Lung (tissue), 12 donors: ENCODE data around the gene PCSK6. TPM values are rescaled to one million over a fixed set of nuclear protein-coding genes. Genes with fewer than 3 reads are reported as not detected.

Experiments
- ATAC-seq: fragments of 200-7000 bp; cut with Tn5 transposase; one replicate; pipeline ENCODE4 v1.9.1; 2020; ENCODE audit warnings: moderate number of reproducible peaks; ENCODE audit not compliant: insufficient read depth, low FRiP score
- DNase-seq, 3 donors: peaks; one replicate each; pipeline ENCODE4 v3.0.0-alpha.2; 2013 to 2017
- H3K27ac ChIP-seq, 2 donors: one replicate each; pipeline ENCODE4 v1.5.1; 2013; ENCODE audit warnings: mild to moderate bottlenecking in 2 of 2, moderate library complexity in 2 of 2, control low read depth in 1 of 2, inconsistent platforms in 1 of 2, low read depth in 1 of 2, low read length in 1 of 2
- H3K27me3 ChIP-seq, 3 donors: one replicate each; pipeline ENCODE4 v1.5.1; 2013; ENCODE audit warnings: low read length in 2 of 3; ENCODE audit not compliant: control insufficient read depth in 3 of 3, insufficient read depth in 3 of 3
- H3K36me3 ChIP-seq, 4 donors: one replicate each; pipeline ENCODE4 v1.5.1; 2013; ENCODE audit warnings: low read length in 4 of 4, mild to moderate bottlenecking in 1 of 4, moderate library complexity in 1 of 4; ENCODE audit not compliant: control insufficient read depth in 4 of 4, insufficient read depth in 4 of 4
- H3K4me1 ChIP-seq, 5 donors: one replicate each; pipeline ENCODE4 v1.5.1; 2013; ENCODE audit warnings: low read length in 5 of 5, mild to moderate bottlenecking in 2 of 5, moderate library complexity in 1 of 5; ENCODE audit not compliant: control insufficient read depth in 5 of 5, insufficient read depth in 5 of 5
- H3K4me3 ChIP-seq: one replicate; pipeline ENCODE4 v1.5.1; 2013; ENCODE audit warnings: mild to moderate bottlenecking, control low read depth, moderate library complexity
- H3K9ac ChIP-seq, 2 donors: one replicate each; pipeline ENCODE4 v1.5.1; 2013; ENCODE audit warnings: low read length in 2 of 2, control low read depth in 1 of 2; ENCODE audit not compliant: insufficient read depth in 1 of 2
- H3K9me3 ChIP-seq, 4 donors: one replicate each; pipeline ENCODE4 v1.5.1; 2013; ENCODE audit warnings: low read length in 3 of 4, mild to moderate bottlenecking in 1 of 4, moderate library complexity in 1 of 4; ENCODE audit not compliant: control insufficient read depth in 4 of 4, insufficient read depth in 3 of 4
- CTCF ChIP-seq: IDR thresholded peaks from 2 replicates; pipeline ENCODE4 v1.5.1; 2012; ENCODE audit warnings: mild to moderate bottlenecking; ENCODE audit errors: control extremely low read depth, extremely low read depth
- WGBS, 2 donors: extraction: QIAGEN DNeasy Blood & Tissue Kit; methylation state at CpG; one replicate each; pipeline ENCODE4 v1.1.7; 2013; 5-methylcytosine and 5-hydroxymethylcytosine counted together
- polyA plus RNA-seq, 2 donors: library from polyadenylated mRNA; stranded (reverse); fragments of 200-250 nt; gene quantifications; one replicate each; pipeline ENCODE4 v1.2.1, GENCODE V29; 2013
- total RNA-seq, 2 donors: library from RNA; depleted of rRNA in 1 of 2; stranded (reverse); fragments of >200 nt in 1 of 2; gene quantifications; one replicate each; pipeline ENCODE4 v1.2.1, GENCODE V29; 2014 to 2021
- donor health status: control.
- donor health status: control.
- donor health status: Bipolar disorder and iron deficiency.
- donor health status: healthy.
- donor health status: DM: yes; HTN: yes; CAD: no.

Gene PCSK6
- total and polyA plus RNA-seq, 4 donors: 4.6 to 41.0 (median 8.4) TPM

DNA sequence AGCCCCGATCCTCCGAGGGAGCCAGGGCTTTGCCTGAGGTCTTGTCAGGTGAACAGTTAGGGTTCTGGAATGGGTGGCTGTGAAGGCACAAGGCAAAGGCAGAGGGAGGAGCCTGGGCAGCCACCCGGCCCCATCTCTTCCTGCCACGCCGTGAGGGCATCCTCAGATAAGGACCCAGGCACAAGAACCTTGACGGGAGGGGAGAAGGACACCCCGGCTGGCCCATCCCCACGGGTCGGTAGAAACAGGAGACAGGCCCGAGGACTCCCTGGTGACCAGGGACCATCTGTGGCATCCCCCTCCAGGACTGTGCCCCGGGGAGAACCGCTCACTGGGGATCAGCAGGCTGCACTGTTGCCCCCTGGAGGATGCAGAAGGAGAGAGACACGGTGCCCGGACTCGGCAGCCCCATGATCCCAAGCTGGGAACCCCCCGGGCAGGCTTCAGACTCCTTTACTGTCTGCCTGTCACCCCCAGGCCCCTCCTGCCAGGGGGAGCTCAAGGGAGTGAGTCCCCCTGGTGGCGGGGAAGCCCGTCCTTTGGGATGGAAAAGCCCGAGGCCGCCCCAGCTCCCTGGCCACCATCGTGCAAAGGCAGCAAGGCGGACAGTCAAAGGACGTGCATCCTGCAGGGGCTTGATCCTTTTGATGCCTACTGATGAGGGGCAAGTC is 12.3 kb upstream of the PCSK6 start:
- no peak overlapping the region for H3K27ac ChIP-seq
- H3K4me1 ChIP-seq: peaks cover 0 to 7% (median 0%) of the 10 kb centered on the region in 5 donors
- TF ChIP-seq CTCF: no peak
- no peak overlapping the region for H3K9ac ChIP-seq
- peak; percentile 28 for ATAC-seq
- no peaks in the 10 kb centered on the region for H3K9me3 ChIP-seq
- H3K4me3 ChIP-seq: no peak overlapping the region
- H3K27me3 ChIP-seq: no peaks in the 10 kb centered on the region
- WGBS, 2 donors: 14 to 21% methylated on average over 23 of the region's 23 CpGs
- DNase-seq: peak; percentile 38 to 51 (median 43)
- no peaks in the 10 kb centered on the region for H3K36me3 ChIP-seq

DNA sequence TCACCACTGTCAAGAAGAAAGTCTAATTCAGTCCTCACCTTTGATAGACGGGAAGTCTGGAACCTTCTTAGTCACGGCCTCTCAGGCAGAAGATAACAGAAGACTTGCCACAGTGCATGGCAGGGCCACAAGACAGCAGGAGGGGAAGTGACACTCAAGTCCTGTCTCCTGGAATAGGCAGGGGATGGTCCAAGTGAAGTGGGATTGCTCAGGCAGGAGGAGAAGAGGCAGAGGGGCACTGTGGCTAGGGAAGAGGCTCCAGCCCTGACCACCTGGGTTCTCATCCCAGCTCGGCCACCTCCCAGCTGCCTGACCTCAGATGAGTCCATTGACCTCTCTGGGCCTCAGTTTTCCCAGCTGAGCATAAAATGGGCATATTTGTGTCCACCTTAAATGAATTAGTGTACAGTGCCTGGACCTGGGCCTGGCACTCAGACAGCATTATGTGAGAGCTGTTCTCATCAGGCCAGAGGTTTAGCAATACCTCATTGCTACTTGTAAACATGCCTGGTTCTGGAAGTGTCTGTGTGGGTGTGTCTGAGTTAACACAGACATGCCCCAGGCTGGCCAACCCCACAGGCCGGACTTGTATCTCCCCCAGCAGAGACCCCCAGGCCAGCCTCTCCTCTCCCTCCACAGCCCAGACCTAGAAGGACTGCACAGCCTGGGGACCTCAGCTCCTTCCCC is 11.5 kb upstream of the PCSK6 start:
- ATAC-seq (no peak), DNase-seq (no peak)
- Histone ChIP-seq H3K9me3 (no peaks in the 10 kb centered on the region), H3K36me3 (no peaks in the 10 kb centered on the region), H3K27ac (no peak overlapping the region), H3K4me1 (peaks cover 0 to 15% (median 5%) of the 10 kb centered on the region in 5 donors), H3K9ac (no peak overlapping the region), H3K27me3 (no peaks in the 10 kb centered on the region), H3K4me3 (no peak overlapping the region)
- no peak for TF ChIP-seq CTCF
- whole genome bisulfite sequencing, 2 donors: 50 to 74% methylated on average over 4 of the region's 4 CpGs

- Histone ChIP-seq H3K9me3 (no peaks in the 10 kb centered on the region), H3K27ac (peak overlapping the region in 1 of 2 donors; percentile 42), H3K9ac (no peak overlapping the region), H3K4me3 (no peak overlapping the region), H3K27me3 (no peaks in the 10 kb centered on the region), H3K36me3 (no peaks in the 10 kb centered on the region), H3K4me1 (peaks cover 0 to 21% (median 7%) of the 10 kb centered on the region in 5 donors)
- 20 to 56% methylated on average over 11 of the region's 11 CpGs for WGBS, 2 donors
- DNase-seq (no peak), ATAC-seq (no peak)
- no peak for TF ChIP-seq CTCF
These were observed 10.6 kb upstream of the PCSK6 start for GRCh38 chr15:101499863-101500713.
